SW 1271 (cell line): ENCODE data around the gene TLK2.
"Not testable (repeated sequence)": the region's sequence is repeated elsewhere in the genome, so short reads cannot be mapped to it uniquely, and the experiment has no call there.

Experiments used
- DNase-seq, 2 experiments: peaks; one replicate each; lab custom pipeline; 2025; lab: John Stamatoyannopoulos, UW

TLK2 gene

DNA sequence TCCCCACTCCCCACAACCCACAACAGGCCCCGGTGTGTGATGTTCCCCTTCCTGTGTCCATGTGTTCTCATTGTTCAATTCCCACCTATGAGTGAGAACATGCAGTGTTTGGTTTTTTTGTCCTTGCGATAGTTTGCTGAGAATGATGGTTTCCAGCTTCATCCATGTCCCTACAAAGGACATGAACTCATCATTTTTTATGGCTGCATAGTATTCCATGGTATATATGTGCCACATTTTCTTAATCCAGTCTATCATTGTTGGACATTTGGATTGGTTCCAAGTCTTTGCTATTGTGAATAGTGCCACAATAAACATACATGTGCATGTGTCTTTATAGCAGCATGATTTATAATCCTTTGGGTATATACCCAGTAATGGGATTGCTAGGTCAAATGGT is 82.3 kb downstream of the TLK2 start:
- not testable (repeated sequence) for DNase-seq

DNA sequence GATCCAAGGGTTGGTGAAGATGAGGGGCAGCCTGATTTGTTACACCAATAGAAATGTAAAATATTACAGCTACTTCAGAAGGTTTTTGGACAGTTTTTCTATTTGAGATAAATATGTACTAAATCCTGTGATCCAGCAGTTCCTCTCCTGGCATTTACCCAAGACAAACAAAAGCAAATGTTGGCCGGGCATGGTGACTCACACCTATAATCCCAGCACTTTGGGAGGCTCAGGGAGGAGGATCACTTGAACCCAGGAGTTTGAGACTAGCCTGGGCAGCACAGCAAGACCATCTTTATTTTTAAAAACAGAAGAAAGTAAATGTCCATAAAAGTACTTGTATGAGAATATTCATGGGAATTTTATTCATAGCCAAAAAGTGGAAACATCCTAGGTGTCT is 84.0 kb downstream of the TLK2 start:
- peak in 1 of 2 experiments; percentile 40 for DNase-seq

DNA sequence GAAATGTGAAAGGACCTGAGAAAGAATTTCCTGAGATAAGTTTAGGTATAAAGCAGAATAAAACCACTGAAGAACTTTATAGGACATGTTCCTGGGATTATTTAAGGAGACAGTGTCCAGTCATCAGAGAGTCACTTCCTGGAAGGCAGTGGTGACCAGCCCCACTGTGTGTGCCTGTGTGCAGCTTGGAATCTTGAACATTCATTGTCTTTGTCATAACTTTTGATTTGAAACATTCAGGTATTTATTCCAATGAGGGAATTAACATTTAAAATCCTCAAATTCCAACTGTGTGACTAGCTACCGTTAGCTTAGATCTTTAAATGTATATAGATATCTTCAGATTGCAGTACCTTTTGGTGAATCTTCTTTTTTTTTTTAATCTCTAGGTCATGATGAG is 87.2 kb downstream of the TLK2 start:
- peak; percentile 50 to 80 for DNase-seq

DNA sequence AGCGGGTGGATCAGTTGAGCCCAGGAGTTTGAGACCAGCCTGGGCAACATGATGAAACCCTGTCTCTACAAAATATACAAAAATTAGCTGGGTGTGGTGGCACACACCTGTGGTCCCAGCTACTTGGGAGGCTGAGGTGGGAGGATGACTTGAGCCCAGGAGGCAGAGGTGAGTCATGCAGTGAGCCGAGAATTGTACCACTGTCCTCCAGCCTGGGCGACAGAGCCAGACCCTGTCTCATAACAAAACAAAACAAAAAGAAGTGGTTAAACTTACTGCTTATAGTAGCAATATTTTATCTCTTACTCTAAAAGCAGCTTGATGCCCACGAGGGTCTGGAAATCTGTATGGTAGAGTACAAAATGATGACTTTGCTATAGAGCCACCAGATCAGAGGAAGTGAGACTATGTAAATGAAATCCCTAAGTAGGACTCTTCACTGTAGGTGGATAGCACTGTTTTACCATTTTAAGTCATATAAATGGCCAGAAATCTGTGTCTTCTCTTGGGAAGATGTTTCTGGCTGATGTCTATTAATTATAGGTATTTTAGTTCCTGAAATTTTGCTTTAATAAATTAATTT is 88.5 kb downstream of the TLK2 start:
- DNase-seq = no peak

DNA sequence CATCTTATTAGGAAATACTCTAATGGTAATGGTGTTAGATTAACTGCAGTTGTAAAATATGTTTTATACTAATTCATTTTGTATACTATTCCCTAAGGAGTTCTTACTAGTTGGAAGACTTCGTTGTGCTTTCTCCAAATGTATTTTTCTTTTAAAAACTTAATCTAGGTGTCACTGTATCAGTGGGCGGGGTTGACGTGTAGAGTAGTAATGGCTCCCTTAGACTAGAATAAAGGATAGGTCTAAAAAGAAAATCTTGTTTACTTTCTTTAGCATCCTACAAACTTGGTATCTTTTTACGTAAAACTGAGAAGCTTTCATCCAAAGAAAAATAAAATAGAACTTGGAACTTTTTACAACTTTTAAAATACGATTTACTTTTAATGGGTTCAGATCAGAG is 93.9 kb downstream of the TLK2 start:
- no peak for DNase-seq

DNA sequence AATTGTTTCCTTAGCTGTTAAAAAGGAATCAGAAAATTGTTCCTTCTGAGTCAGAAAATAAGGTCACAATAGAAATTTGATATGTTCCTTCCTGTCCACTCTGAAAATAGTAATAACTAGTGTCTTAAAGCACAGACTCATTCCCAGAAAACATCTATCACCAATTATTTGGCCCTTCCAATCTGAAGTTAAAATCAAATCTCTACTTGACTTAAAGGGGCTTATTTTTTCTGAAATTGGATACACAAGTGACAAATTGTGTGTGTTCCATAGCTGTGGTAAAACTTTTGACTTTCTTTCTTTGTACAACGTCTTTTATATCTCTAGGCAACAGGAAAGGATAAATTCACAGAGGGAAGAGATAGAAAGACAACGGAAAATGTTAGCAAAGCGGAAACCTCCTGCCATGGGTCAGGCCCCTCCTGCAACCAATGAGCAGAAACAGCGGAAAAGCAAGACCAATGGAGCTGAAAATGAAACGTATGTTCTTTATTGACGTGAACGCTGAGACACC is 94.3 kb downstream of the TLK2 start:
- DNase-seq = no peak

DNA sequence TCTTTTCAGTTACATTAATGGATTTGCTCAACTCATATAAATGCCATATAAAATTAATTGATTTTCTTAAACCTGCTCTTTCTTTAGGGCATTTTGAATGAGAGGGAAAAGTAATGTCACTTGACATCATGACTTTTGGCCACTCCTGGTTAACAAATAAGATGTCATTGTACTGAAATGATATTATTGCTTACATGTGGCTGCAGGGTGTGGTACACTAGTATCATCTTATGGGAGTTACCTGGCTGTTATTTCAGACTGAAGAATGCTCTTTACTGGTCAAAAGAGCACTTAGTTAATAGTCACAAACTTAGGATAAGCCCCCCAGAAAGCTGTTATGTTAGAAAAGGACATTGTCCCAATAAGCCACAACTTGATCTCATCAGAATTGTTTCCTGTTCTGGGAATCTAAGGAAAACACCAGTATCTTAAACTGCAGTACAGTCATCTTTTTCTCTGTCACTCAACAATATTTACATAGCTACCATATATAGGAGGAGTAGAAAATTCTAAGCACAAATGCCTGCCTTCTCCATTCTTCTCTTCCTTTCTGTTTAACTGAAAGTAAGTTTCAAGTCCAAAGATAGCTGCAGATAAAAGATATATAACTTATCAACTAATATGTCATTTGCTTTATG is 95.0 kb downstream of the TLK2 start:
- no peak for DNase-seq

DNA sequence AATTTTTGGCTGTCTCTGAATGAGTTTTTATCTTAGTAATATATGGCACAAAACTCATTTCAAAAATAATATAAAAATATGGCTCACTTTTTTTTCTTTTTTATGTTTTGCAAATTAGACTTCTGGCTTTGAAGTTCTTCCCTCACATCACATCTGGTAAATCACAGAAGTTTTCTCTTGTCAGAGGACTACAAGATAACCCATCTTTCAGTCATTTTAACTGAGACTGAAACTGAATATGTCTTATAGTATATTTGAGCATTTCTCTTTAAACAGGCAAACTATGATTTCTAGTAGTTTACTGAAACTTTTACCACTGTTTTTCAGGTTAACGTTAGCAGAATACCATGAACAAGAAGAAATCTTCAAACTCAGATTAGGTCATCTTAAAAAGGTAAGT is 97.8 kb downstream of the TLK2 start:
- no peak for DNase-seq

DNA sequence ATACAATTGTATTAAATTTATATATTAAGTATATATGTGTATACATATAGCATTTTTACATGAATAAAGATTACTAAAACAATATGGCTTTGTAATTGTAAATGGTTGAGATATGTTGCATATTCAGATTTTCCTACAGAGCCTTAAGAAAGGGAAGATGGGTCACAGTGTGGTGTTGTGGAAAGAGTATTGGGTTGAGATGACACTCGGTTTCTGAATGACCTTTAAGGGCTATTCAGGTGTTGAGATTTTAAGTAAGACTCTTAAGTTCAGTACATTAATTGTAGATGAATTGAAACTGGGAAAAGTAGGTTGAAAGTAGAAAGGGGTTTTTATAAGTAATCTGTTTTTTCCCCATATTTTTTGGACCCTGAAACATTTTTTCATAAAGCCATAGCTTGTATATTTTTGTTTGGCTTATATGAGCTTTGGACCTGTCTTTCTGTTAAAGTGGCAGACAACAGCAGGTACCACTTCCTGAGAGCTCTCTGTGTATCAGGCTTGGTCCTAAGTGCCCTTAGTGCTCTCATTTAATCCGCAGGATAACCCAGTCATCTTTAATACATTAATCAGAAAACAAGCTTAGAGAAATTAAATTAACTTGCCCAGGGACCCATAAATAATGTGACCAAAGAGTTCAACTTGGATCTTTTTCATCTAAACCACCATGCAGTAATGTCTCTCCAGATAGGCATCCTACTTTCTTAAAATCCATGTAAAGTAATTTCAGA is 100.3 kb downstream of the TLK2 start:
- no peak for DNase-seq

DNA sequence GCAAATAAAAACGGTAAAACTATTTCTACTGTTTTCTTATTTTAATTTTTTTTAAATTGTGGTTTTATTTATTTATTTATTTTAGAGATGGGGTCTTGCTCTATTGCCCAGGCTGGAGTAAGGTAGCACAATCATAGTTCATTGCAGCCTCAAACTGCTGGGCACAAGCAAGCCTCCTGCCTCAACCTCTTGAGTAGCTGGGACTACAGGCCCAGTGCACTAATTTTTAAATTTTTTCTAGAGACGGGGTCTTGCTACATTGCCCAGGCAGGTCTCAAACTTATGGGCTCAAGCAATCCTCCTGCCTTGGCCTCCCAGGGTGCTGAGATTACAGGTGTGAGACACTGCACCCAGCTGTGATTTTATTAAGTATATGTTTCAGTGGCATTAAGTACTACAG is 102.3 kb downstream of the TLK2 start:
- DNase-seq = no peak

DNA sequence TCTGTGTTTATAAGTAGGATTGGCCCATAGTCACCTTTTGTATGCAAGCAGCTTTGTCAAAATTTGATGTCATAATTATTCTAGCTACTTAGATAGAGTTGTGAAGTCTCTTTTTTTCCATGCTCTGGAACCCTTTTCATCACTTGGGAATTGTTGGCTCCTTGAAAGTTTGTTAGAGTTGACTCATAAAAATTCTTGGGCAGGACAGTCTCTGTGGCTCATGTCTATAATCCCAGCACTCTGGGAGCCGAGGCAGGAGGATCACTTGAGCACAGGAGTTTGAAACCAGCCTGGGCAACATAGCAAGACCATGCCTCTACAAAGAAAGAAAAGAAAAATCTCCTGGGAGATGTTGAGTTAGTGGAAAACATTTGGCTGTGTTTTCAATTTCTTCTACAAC is 103.1 kb downstream of the TLK2 start:
- no peak for DNase-seq

DNA sequence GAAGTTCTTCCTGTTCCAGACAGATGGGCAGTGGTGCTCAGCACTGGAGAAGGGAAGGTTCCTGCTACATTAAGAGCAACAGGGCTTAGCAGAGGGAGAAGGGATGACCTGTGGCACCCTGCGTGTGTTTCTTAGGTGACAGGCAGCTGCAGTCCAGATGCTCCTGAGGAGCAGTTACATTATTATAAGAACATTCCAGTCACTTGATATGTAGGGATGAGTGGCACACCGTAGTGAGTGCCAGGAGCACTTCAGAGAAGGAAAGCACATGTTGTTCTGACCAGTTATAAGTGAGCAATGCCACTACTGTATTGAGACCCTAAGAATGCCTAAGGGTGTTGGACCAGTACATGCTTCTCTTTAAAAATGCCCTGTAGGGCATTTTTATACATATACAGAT is 108.9 kb downstream of the TLK2 start:
- no peak for DNase-seq

DNA sequence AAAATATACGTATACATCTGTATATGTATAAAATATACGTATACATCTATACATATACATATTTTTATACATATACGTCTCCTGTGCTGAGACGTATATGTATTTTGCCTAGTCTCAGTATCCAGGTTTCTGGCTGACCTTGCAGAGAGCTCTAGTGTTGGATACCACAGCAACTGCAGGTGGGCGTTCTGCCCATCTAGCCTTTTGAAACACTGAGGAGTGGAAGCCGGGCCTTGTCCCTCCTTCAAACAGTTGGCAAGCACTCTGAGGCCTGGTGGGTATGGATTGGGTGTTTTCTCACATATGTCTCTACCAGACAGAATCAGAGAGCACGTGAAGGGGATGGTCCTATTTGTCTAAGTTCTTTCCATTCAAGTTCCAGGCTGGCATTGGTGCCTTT is 109.5 kb downstream of the TLK2 start:
- no peak for DNase-seq

DNA sequence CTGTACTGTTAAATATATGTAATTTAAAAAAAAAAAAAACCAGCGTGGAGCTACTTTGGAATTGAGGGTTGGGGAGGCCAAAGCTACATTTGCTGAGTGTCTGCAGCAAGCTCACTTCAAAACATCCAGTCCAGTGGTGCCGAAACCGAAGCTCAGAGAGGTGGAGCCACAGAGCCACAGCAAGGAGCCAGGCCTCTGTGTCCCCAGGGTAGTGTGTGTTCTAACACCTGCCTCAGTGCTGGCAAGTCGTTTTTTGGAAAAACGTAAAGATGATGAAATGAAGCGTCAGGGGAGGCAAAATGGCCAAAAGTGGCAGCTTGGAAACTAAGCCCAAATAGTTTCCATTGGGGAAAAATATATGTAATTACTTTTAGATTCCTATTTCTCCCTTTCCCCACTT is 112.7 kb downstream of the TLK2 start:
- DNase-seq = no peak

DNA sequence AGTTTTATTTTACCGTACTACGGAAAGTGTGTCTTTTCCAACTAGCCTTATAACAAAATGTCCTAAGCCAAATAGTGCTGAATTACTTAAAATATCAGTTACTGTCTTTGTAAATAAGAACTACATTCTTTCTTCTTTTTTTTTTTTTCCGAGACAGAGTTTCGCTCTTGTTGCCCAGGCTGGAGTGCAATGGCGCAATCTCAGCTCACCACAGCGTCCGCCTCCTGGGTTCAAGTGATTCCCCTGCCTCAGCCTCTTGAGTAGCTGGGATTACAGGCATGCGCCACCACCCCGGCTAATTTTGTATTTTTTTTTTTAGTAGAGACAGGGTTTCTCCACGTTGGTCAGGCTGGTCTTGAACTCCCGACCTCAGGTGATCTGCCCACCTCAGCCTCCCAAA is 113.2 kb downstream of the TLK2 start:
- not testable (repeated sequence) for DNase-seq

DNA sequence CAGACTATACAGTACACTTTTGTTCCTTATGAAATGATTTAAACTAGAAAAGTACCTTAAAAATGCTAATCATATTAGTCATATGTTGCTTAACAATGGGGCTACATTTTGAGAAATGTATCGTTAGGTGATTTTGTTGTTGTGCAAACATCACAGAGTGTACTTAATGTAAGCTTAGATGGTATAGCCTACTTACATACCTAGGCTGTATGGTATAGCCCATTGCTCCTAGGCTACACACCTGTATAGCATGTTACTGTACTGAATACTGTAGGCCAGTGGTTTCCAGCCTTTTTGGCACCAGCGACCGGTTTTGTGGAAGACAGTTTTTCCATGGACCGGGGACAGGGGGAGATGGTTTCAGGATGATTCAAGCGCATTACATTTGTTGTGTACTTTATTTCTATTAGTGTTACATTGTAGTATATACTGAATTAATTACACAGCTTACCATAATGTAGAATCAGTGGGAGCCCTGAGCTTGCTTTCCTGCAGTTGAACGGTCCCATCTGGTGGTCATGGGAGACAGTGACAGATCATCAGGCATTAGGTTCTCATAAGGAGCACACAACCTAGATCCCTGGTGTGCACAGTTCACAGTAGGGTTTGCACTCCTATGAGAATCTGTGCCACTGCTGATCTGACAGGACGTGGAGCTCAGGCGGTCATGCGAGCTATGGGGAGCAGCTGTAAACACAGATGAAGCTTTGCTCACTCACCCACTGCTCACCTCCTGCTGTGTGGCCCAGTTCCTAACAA is 113.9 kb downstream of the TLK2 start:
- DNase-seq = no peak

DNA sequence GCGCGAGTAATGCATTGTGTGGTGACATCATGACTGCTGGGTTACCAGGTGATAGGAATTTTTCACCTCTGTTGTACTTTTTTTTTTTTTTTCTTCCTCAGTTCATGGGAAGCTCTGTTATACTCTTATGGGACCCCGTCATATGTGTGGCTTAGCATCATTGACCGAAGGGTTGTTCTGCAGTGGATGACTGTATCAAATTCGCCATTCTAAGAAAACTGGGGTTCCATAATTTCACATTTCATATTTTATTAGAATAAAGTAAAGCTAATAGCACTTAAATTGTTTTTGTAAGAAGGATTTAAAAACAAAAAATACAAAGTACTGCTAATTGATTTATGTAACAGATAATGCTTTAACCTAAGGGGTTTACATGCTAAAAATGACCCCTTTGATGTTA is 116.9 kb downstream of the TLK2 start:
- no peak for DNase-seq

DNA sequence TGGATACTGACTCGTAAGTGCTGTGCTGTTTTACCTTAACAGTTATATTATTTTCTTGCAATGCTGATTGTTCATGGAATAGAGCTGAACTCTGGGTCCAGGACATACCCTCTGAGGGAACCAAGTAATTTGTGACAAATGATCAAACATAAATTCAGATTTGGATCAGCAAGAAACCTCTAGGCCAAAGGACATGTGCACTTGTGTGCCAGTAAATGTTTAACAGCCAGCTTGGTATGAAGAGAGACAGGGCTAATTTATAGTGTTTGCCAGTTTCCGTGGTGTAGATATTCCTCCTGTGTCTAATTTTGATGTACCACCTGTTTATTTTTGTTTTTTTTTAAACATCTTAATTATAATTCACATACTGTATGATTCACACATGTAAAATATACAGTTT is 118.0 kb downstream of the TLK2 start:
- DNase-seq = no peak

DNA sequence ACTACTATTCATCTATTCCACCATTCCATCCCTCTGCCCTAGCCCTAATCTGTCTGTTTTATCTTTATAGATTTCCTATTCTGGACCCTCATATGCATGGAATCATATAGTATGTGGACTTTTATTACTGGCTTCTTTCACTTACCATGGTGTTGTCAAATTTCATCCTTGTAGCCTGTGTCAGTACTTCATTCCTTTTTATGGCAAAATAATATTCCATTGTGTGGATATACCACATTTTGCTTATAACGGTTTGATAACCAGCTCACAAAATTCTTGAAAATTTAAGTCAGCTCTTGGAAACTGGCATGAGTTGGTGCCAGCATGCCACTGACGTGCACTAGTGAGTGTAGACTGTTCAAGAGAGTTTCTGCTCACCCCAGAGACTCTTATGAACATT is 118.5 kb downstream of the TLK2 start:
- no peak for DNase-seq

DNA sequence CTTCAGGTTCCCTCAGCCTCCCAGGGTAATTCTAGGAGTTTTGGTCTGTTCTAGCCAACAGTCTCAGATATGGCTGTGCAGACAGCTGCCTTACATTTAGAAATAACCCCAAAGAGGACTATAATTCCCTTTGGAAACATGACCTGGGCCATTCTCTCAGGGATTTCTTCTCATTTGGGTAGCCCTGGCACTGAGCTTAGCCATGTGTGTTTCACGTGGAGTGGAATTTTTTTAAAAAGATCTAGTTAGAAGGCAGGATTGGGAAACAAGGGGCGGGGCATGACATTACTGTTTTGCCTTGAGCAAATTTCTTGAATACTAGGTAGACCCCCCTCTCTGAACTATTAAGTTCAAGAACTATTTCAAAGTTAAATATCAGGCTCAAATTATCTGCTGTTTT is 119.3 kb downstream of the TLK2 start:
- DNase-seq = no peak

DNA sequence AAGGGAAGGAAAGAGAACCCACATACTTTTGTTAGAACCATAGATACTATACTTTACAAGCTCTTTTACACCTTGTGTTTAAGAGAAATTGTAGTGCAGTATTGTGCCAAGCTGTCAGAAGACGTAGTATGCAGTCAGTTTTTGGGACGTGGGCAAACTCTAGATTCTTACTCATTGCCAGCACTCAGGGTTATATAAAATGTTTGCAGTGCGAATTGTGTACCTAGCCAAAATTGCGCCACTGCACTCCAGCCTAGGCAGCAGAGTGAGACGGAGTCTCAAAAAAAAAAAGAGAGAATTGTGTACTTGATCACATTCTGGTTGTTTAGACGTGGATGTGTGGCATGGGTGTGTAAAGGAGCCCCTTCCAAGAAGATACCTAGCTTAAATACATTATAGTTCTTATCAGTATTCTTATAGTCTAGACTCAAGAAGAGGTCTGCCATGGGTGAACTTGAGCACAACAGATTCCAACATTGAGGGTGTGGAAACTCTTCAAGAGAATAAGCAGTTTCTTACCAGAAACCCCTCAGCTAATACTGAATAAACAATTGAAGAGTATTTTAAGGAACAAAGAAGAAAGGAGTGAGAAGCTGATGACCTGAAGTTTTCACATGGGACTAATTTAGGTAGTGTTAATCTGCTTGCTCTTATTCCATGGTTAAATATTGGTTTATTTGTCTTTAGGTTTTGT is 121.5 kb downstream of the TLK2 start:
- DNase-seq = no peak

DNA sequence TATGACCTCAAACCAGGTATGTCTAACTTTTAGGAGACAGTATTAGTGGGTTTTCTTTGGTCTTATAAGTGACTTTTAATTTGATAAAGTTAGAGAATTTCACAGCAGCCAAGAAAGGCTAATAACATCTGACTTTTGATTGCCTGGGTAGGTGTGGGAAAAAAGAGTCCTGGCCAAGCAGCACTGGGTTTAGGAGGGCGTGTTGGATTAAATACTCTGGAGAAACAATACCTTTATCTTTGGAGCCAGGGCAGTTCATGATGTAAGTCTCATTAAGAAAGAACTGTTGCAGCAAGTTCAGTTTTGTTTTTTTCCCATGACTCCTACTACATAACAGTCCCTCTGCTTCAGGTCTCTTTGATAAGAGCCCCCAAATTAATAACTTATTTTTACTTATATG is 122.2 kb downstream of the TLK2 start:
- no peak for DNase-seq
